Measurements from ENCODE around the gene PIK3C3. TPM values are rescaled to one million over a fixed set of nuclear protein-coding genes. Genes with fewer than 3 reads are reported as not detected.

PIK3C3 gene
- polyA plus RNA-seq, 1 donor from 2014 or later = 31.2 TPM

- peak overlapping the region in 1 of 3 donors; percentile 3 for H3K27ac Mint-ChIP-seq
Observed at GRCh38 chr18:42052122-42052708, 97.2 kb downstream of the PIK3C3 start.

GRCh38 chr18:42053188-42053781 lies 98.3 kb downstream of the PIK3C3 start:
- no peaks in the 10 kb centered on the region for H3K9me3 Mint-ChIP-seq
- peak overlapping the region in 1 of 3 donors; percentile 62 for H3K27ac Mint-ChIP-seq
- peaks cover 10% of the 10 kb centered on the region for H3K36me3 Mint-ChIP-seq
- peak overlapping the region in 2 of 4 donors; percentile 55 to 67 for H3K4me3 Mint-ChIP-seq
- no peaks in the 10 kb centered on the region for H3K27me3 Mint-ChIP-seq
- H3K4me1 Mint-ChIP-seq = peaks cover 3 to 13% (median 9%) of the 10 kb centered on the region in 3 donors

More at GRCh38 chr18:42052122-42052708, 97.2 kb downstream of the PIK3C3 start:
- no peak overlapping the region for H3K4me3 Mint-ChIP-seq
- no peaks in the 10 kb centered on the region for H3K27me3 Mint-ChIP-seq
- H3K4me1 Mint-ChIP-seq = peaks cover 3 to 13% (median 9%) of the 10 kb centered on the region in 3 donors
- peaks cover 5% of the 10 kb centered on the region for H3K36me3 Mint-ChIP-seq
- H3K9me3 Mint-ChIP-seq = no peaks in the 10 kb centered on the region

GRCh38 chr18:42064109-42064508 lies 109.1 kb downstream of the PIK3C3 start:
- H3K4me1 Mint-ChIP-seq = no peaks in the 10 kb centered on the region
- peaks cover 18% of the 10 kb centered on the region for H3K36me3 Mint-ChIP-seq
- H3K27me3 Mint-ChIP-seq = no peaks in the 10 kb centered on the region
- H3K4me3 Mint-ChIP-seq = no peak overlapping the region
- H3K9me3 Mint-ChIP-seq = no peaks in the 10 kb centered on the region
- no peak overlapping the region for H3K27ac Mint-ChIP-seq

GRCh38 chr18:42067518-42067917 lies 112.5 kb downstream of the PIK3C3 start:
- Mint-ChIP-seq H3K27ac (no peak overlapping the region), H3K4me1 (no peaks in the 10 kb centered on the region), H3K9me3 (no peaks in the 10 kb centered on the region), H3K27me3 (no peaks in the 10 kb centered on the region), H3K4me3 (no peak overlapping the region), H3K36me3 (peaks cover 14% of the 10 kb centered on the region)

- no peak overlapping the region for H3K27ac Mint-ChIP-seq
- H3K9me3 Mint-ChIP-seq = no peaks in the 10 kb centered on the region
- H3K4me1 Mint-ChIP-seq = no peaks in the 10 kb centered on the region
- H3K4me3 Mint-ChIP-seq = no peak overlapping the region
- peaks cover 17% of the 10 kb centered on the region for H3K36me3 Mint-ChIP-seq
- no peaks in the 10 kb centered on the region for H3K27me3 Mint-ChIP-seq
Observed at GRCh38 chr18:42068030-42068429, 113.0 kb downstream of the PIK3C3 start.

- peaks cover 22% of the 10 kb centered on the region for H3K36me3 Mint-ChIP-seq
- no peaks in the 10 kb centered on the region for H3K9me3 Mint-ChIP-seq
- H3K27ac Mint-ChIP-seq = no peak overlapping the region
- peaks cover 0 to 2% (median 0%) of the 10 kb centered on the region in 3 donors for H3K4me1 Mint-ChIP-seq
- H3K4me3 Mint-ChIP-seq = no peak overlapping the region
- no peaks in the 10 kb centered on the region for H3K27me3 Mint-ChIP-seq
Observed at GRCh38 chr18:42069036-42069435, 114.0 kb downstream of the PIK3C3 start.

- Mint-ChIP-seq H3K27me3 (no peaks in the 10 kb centered on the region), H3K36me3 (peaks cover 21% of the 10 kb centered on the region), H3K4me1 (peaks cover 0 to 3% (median 2%) of the 10 kb centered on the region in 3 donors), H3K4me3 (no peak overlapping the region), H3K27ac (no peak overlapping the region), H3K9me3 (no peaks in the 10 kb centered on the region)
Observed at GRCh38 chr18:42072407-42072806, 117.4 kb downstream of the PIK3C3 start.

- H3K4me1 Mint-ChIP-seq = peaks cover 0 to 3% (median 2%) of the 10 kb centered on the region in 3 donors
- H3K36me3 Mint-ChIP-seq = peaks cover 20% of the 10 kb centered on the region
- no peak overlapping the region for H3K4me3 Mint-ChIP-seq
- no peaks in the 10 kb centered on the region for H3K9me3 Mint-ChIP-seq
- no peaks in the 10 kb centered on the region for H3K27me3 Mint-ChIP-seq
- no peak overlapping the region for H3K27ac Mint-ChIP-seq
Observed at GRCh38 chr18:42074704-42075103, 119.7 kb downstream of the PIK3C3 start.

- no peaks in the 10 kb centered on the region for H3K27me3 Mint-ChIP-seq
- no peaks in the 10 kb centered on the region for H3K9me3 Mint-ChIP-seq
- H3K27ac Mint-ChIP-seq = peak overlapping the region in 1 of 3 donors; percentile 0
- no peak overlapping the region for H3K4me3 Mint-ChIP-seq
- peaks cover 0 to 3% (median 0%) of the 10 kb centered on the region in 3 donors for H3K4me1 Mint-ChIP-seq
- peaks cover 22% of the 10 kb centered on the region for H3K36me3 Mint-ChIP-seq
Observed at GRCh38 chr18:42078711-42079110, 123.7 kb downstream of the PIK3C3 start.

GRCh38 chr18:42080340-42080739 lies 125.3 kb downstream of the PIK3C3 start:
- Mint-ChIP-seq H3K36me3 (peaks cover 19% of the 10 kb centered on the region), H3K9me3 (peaks cover 0 to 1% (median 0%) of the 10 kb centered on the region in 3 donors), H3K27ac (no peak overlapping the region), H3K4me3 (no peak overlapping the region), H3K4me1 (no peaks in the 10 kb centered on the region), H3K27me3 (no peaks in the 10 kb centered on the region)

- H3K4me1 Mint-ChIP-seq = no peaks in the 10 kb centered on the region
- H3K27ac Mint-ChIP-seq = peak overlapping the region in 1 of 3 donors; percentile 40
- no peaks in the 10 kb centered on the region for H3K27me3 Mint-ChIP-seq
- H3K4me3 Mint-ChIP-seq = no peak overlapping the region
- peaks cover 2 to 12% (median 4%) of the 10 kb centered on the region in 3 donors for H3K9me3 Mint-ChIP-seq
- peaks cover 16% of the 10 kb centered on the region for H3K36me3 Mint-ChIP-seq
Observed at GRCh38 chr18:42082415-42083234, 127.6 kb downstream of the PIK3C3 start.

- Mint-ChIP-seq H3K36me3 (peaks cover 13% of the 10 kb centered on the region), H3K4me3 (no peak overlapping the region), H3K4me1 (no peaks in the 10 kb centered on the region), H3K27me3 (no peaks in the 10 kb centered on the region), H3K27ac (peak overlapping the region in 2 of 3 donors; percentile 5 to 65), H3K9me3 (peaks cover 2 to 12% (median 4%) of the 10 kb centered on the region in 3 donors)
Observed at GRCh38 chr18:42086288-42086687, 131.3 kb downstream of the PIK3C3 start.

GRCh38 chr18:42087235-42087634 lies 132.2 kb downstream of the PIK3C3 start:
- no peaks in the 10 kb centered on the region for H3K27me3 Mint-ChIP-seq

GRCh38 chr18:42087876-42088275 lies 132.8 kb downstream of the PIK3C3 start:
- Mint-ChIP-seq H3K4me1 (no peaks in the 10 kb centered on the region), H3K4me3 (no peak overlapping the region), H3K36me3 (peaks cover 8% of the 10 kb centered on the region), H3K27me3 (no peaks in the 10 kb centered on the region), H3K9me3 (peaks cover 2 to 12% (median 4%) of the 10 kb centered on the region in 3 donors), H3K27ac (no peak overlapping the region)

More at GRCh38 chr18:42087235-42087634, 132.2 kb downstream of the PIK3C3 start:
- H3K4me1 Mint-ChIP-seq = no peaks in the 10 kb centered on the region
- peak overlapping the region in 1 of 4 donors; percentile 35 for H3K4me3 Mint-ChIP-seq
- H3K36me3 Mint-ChIP-seq = peaks cover 10% of the 10 kb centered on the region
- no peak overlapping the region for H3K27ac Mint-ChIP-seq
- H3K9me3 Mint-ChIP-seq = peaks cover 2 to 12% (median 4%) of the 10 kb centered on the region in 3 donors

- Mint-ChIP-seq H3K4me3 (no peak overlapping the region), H3K27ac (no peak overlapping the region), H3K27me3 (no peaks in the 10 kb centered on the region), H3K4me1 (no peaks in the 10 kb centered on the region), H3K9me3 (peaks cover 0 to 1% (median 0%) of the 10 kb centered on the region in 3 donors), H3K36me3 (peaks cover 5% of the 10 kb centered on the region)
Observed at GRCh38 chr18:42092848-42093247, 137.8 kb downstream of the PIK3C3 start.

Data from IgD-negative memory B cell (primary cell).